Stimulated activated CD8-positive, alpha-beta memory T cell treated with anti-CD3 and anti-CD28 coated beads, Interleukin-4, amount 100 ng/mL, for 4 hours (primary cell): ENCODE results near the gene ADAMTS13.
"Not testable (repeated sequence)": the region's sequence is repeated elsewhere in the genome, so short reads cannot be mapped to it uniquely, and the experiment has no call there.

Source experiments
- DNase-seq, 2 donors: peaks; one replicate each; pipeline ENCODE4 v3.0.0-alpha.2; 2020; ENCODE audit warnings: low read depth in 2 of 2, low spot score in 1 of 2

The ADAMTS13 gene

DNA sequence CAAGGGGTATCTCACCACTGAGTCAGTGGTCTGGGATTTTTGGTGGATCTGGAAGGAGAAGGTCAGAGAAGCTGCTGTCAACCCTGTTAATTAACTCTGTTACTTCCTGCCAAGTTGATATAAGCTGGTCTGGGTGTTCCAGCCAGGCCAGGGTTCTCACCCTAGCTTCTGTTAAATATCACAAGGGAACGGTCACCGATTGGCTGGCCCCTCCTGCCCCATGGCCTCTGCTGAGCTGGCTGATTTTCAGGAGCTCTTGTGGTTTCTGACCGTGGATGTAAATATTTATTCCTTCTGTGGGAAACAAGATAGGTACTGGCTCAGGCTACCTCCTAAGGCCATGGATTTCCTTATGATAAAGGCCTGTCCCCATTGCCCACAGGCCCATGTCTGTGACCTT, 1.0 kb downstream of the ADAMTS13 start:
- DNase-seq, result no peak

- DNase-seq, result no peak
Observed at GRCh38 chr9:133424187-133424586, 2.0 kb downstream of the ADAMTS13 start.

GRCh38 chr9:133425049-133425632, 3.0 kb downstream of the ADAMTS13 start:
- no peak for DNase-seq

GRCh38 chr9:133426011-133426410, 3.8 kb downstream of the ADAMTS13 start:
- DNase-seq, result no peak

DNA sequence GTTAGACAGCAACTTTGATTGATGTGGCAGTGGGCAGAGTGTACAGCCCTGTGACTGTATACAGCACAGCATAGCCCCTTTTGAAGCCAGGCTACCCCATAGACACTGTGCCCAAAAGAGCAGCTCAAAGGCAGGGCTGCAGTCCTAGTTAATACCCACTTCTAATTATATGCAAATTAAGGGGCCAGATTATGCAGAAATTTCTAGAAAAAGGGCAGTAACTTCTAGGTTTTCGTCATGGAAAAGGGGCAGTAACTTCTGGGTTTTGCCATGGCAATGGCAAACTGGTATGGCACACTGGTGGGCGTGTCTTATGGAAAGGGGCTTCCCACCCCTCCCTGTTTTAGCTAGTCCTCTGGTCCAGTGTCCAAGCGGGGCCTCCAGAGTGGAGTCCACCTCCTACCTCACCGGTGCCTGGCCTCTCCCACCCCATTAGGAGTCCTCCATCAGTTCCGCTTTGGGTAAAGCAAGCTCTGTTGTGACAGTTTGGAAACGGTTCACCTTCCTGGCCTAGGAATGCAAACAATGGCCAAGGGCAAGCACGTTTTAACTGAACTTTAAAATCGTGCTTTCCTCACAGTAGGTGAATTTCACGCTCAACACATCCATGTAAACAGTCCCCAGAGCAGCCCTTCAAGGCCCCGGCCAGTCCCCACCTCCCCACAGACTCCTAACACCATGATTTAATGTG, 5.6 kb downstream of the ADAMTS13 start:
- DNase-seq, result no peak

DNA sequence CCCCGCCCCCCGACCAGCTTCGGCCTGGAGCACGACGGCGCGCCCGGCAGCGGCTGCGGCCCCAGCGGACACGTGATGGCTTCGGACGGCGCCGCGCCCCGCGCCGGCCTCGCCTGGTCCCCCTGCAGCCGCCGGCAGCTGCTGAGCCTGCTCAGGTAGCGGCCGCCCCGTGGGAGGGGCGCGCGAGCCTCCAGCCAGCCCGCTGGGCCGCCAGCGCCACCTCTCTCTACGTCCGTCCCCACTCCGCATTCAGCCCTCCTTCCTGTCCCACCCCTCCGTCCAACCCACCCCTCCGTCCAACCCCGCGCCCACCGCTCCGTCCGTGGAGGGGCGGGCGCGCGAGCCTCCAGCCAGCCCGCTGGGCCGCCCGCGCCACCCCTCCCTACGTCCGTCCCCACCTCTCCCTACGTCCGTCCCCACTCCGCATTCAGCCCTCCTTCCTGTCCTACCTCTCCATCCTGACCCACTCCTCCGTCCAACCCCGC, 6.5 kb downstream of the ADAMTS13 start:
- no peak for DNase-seq

GRCh38 chr9:133429214-133429613, 7.0 kb downstream of the ADAMTS13 start:
- DNase-seq, result no peak

GRCh38 chr9:133429641-133430161, 7.5 kb downstream of the ADAMTS13 start:
- DNase-seq, result no peak

DNA sequence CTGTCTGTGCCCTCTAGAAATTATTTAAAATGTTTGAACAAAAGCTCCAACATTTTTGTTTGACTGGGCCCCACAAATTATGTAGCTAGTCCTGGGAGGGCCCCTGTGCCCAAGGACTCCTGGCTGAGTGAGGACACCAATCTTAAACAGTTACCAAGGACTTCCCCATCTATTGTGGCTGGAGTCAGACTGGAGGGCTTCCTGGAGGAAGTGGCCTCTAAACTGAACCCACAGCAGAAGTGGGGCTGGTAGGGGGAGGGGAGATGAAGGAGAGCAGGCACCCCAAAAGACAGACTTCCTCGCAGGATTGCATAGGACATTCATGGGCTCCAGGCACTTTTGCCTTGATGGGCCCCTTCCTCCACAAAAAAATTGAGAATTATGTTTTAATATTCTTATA, 8.1 kb downstream of the ADAMTS13 start:
- no peak for DNase-seq

- DNase-seq, result no peak
Observed at GRCh38 chr9:133433351-133433843, 11.2 kb downstream of the ADAMTS13 start.

DNA sequence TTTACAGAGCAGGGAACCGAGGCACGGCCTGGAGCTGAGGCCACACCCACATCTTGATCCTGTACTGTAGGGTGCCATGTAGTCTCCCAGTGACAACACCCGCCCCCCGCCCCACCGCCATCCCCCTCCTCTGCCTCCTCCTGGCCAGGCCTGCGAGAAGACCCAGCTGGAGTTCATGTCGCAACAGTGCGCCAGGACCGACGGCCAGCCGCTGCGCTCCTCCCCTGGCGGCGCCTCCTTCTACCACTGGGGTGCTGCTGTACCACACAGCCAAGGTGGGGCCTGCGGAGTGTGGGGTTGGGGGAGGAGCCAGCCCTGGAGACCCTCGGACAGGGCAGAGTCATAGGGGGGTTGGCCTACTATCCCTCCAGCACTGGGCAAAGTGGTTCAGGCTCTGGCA, 14.5 kb downstream of the ADAMTS13 start:
- DNase-seq, result no peak

GRCh38 chr9:133437753-133438531, 15.8 kb downstream of the ADAMTS13 start:
- no peak for DNase-seq

GRCh38 chr9:133439337-133439736, 17.2 kb downstream of the ADAMTS13 start:
- no peak for DNase-seq

GRCh38 chr9:133440874-133441273, 18.7 kb downstream of the ADAMTS13 start:
- no peak for DNase-seq

DNA sequence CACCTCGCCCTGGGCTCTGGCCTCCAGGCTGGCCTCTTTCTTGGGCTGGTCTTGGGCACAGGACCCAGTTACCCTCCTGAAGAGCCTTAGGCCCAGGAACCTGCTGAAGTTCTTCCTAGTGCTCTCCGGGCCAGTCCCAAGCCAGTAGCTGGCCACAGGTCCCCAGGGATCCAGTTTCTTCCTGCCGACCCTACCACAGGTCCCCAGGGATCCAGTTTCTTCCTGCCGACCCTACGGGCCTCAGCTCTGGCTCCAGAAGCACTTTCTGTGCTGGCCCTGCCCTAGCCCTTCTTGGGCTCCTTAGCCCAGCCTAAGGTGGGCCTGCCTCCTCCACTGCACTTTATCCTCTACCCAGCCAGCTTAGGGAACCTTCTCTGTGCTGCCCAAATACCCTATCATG, 19.4 kb downstream of the ADAMTS13 start:
- no peak for DNase-seq

DNA sequence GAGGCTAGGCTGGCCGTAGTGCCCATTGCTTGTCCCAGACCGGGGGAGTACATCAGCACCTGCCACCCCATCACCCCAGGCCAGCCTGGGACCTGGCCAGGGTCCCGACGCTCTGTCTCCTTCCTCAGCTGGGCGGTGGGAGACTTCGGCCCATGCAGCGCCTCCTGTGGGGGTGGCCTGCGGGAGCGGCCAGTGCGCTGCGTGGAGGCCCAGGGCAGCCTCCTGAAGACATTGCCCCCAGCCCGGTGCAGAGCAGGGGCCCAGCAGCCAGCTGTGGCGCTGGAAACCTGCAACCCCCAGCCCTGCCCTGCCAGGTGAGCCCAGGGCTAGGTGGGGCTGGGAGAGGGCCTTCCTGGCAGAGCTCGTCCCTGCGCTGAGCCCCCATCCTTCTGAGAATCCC, 21.1 kb downstream of the ADAMTS13 start:
- DNase-seq, result no peak

- no peak for DNase-seq
Observed at GRCh38 chr9:133443982-133444381, 21.8 kb downstream of the ADAMTS13 start.

GRCh38 chr9:133445293-133445969, 23.3 kb downstream of the ADAMTS13 start:
- DNase-seq, result no peak

DNA sequence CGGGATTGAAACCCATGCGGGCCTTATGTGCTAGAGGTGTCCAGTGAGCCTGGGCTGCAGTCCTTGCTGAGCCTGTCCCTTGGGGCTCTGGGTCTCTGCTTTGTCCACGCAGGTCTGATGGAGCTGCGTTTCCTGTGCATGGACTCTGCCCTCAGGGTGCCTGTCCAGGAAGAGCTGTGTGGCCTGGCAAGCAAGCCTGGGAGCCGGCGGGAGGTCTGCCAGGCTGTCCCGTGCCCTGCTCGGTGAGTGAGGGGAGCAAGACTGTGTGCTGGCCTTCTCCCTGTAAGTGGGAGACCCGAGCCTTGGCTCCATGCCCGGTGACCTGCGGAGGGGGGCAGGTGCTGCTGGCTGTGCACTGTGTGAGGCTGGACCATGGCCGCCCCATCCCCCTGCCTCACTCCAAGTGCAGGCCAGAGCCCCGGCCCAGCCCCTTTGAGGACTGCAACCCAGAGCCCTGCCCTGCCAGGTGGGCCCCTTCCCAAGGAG, 26.4 kb downstream of the ADAMTS13 start:
- no peak for DNase-seq

- no peak for DNase-seq
Observed at GRCh38 chr9:133449760-133450159, 27.6 kb downstream of the ADAMTS13 start.

- DNase-seq, result not testable (repeated sequence)
Observed at GRCh38 chr9:133451865-133452264, 29.7 kb downstream of the ADAMTS13 start.
